Left lung (tissue), 10 donors: ENCODE measurements around the gene JARID2. TPM values are rescaled to one million over a fixed set of nuclear protein-coding genes. Genes with fewer than 3 reads are reported as not detected.

Experiments
- ATAC-seq: fragments of 200-7000 bp; cut with Tn5 transposase; one replicate; pipeline ENCODE4 v1.9.1; 2020; ENCODE audit warnings: moderate library complexity
- DNase-seq, 4 donors: peaks; one replicate each; pipeline ENCODE4 v3.0.0-alpha.2; 2013 to 2020
- H3K27ac ChIP-seq, 2 donors: fragments of 200-600 bp; sonication (generic) in 1 of 2; one replicate each; pipeline versions ENCODE4 v1.5.0 to v1.8.0; 2020 to 2021
- H3K27me3 ChIP-seq, 2 donors: fragments of 200-600 bp; sonication (generic) in 1 of 2; one replicate each; pipeline versions ENCODE4 v1.5.0 to v1.8.0; 2020 to 2021
- H3K36me3 ChIP-seq, 2 donors: fragments of 200-600 bp; sonication (generic) in 1 of 2; one replicate each; pipeline versions ENCODE4 v1.5.0 to v1.8.0; 2020 to 2021
- H3K4me1 ChIP-seq, 2 donors: fragments of 200-600 bp; one replicate each; pipeline ENCODE4 v1.8.0; 2021
- H3K4me3 ChIP-seq, 2 donors: fragments of 200-600 bp; sonication (generic) in 1 of 2; one replicate each; pipeline versions ENCODE4 v1.5.0 to v1.8.0; 2020 to 2021; ENCODE audit warnings: mild to moderate bottlenecking in 1 of 2
- H3K9me3 ChIP-seq, 2 donors: fragments of 200-600 bp; sonication (generic) in 1 of 2; one replicate each; pipeline versions ENCODE4 v1.5.0 to v1.8.0; 2020 to 2021
- CTCF ChIP-seq, 2 donors: fragments of 200-600 bp; sonication (generic) in 1 of 2; IDR thresholded peaks; one replicate each; pipeline versions ENCODE4 v1.5.0 to v1.8.0; 2021; ENCODE audit warnings: antibody characterized with exemption in 2 of 2
- intact Hi-C, 2 donors: fragments of 100-400 bp; cut with DNase I; formaldehyde crosslinking; loops; one replicate each; pipeline versions ENCODE4 v1.11.2 to v1.14.2; 2022
- polyA plus RNA-seq, 6 donors: library from polyadenylated mRNA; unstranded; fragments of 120-200 nt; gene quantifications; one replicate each; pipeline ENCODE4 v1.2.1, GENCODE V29; 2013; ENCODE audit not compliant: insufficient read length in 6 of 6
- total RNA-seq, 2 donors: library from RNA; stranded (reverse); fragmentation: NEBNext Ultra II Directional; extraction: Animal tissue kit (Norgen Biotek cat#: 25700); gene quantifications; one replicate each; pipeline ENCODE4 v1.2.1, GENCODE V29; 2021
- donor health status: DM: no; HTN: yes; CAD: no.
- donor health status: DM: no; HTN: no; CAD: no.

The JARID2 gene
- total and polyA plus RNA-seq, 8 donors: 10.2 to 19.4 (median 17.8) TPM

DNA sequence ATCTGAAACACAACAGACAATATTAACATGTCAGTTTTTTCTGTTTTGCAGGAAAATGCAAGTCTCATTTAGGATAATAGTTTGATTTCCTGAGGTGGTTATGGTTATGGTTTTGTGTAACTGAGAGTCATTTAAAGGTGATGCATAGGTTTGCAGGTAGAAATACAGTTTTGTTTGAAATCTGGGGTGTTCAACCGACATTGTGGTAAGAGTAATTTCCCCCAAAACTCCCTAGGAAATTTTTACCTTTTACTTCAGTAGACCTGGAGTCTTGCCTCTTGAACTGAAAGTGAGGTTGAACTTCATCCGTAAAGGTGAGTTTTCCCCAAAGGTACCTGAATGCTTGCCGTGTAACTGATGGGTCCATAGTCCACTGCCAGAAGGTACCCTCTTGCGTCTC is 71.4 kb downstream of the JARID2 start:
- Histone ChIP-seq H3K4me3 (no peak overlapping the region), H3K27ac (no peak overlapping the region), H3K27me3 (no peaks in the 10 kb centered on the region), H3K36me3 (no peaks in the 10 kb centered on the region), H3K4me1 (peaks cover 0 to 48% of the 10 kb centered on the region in 2 donors), H3K9me3 (no peaks in the 10 kb centered on the region)
- DNase-seq (no peak), ATAC-seq (no peak)
- no peak for TF ChIP-seq CTCF (IDR thresholded peaks at IDR 0.05)
- intact Hi-C loops: no loop called here

DNA sequence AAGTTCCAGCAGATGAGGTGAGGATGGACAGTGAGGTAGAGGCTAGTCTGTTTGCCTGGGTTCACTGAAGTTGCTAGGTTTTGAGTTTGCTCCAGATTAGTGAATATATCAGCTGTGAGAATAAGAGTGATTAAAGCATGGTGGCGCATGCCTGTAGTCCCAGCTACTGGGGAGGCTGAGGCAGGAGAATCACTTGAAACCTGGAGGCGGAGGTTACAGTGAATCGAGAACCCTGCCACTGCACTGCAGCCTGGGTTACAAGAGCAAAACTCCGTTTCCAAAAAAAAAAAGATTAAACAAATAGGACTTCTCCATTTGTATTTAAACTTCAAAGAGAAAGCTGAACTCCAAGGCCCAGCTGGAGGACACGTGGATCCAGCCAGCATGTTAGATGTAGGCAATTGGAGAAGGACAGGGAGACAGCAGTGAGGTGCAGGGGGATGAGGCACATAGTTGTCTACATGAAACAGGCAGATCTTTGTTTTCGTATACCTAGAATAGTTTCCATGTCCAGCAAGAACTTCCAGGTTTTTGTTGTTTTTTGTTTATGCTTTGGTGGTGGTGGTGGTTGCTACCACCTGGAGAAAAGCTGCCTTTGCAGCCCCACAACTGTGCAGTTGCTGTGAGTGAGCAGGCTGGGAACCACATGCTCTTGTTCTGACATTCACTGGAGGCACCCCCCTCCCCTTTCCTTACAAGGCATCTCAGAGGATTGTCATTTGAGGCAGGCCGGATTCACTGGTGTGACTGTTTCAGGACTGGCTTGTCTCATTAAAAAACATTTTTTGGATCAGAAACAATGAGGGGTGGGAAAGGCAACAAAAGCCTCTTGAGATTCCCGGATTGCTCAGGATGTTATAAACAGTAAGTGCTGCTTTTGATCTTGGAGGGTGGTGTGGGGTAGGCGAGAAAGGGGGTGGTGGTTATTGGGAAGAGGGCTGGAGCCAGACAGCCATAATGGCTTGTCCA is 72.3 kb downstream of the JARID2 start:
- peaks cover 4 to 47% of the 10 kb centered on the region in 2 donors for H3K4me1 ChIP-seq
- intact Hi-C loops: no loop called here
- ATAC-seq: no peak
- no peak overlapping the region for H3K27ac ChIP-seq
- DNase-seq: peak in 1 of 4 donors; percentile 45
- H3K4me3 ChIP-seq: no peak overlapping the region
- no peaks in the 10 kb centered on the region for H3K36me3 ChIP-seq
- H3K27me3 ChIP-seq: no peaks in the 10 kb centered on the region
- H3K9me3 ChIP-seq: no peaks in the 10 kb centered on the region
- no peak for TF ChIP-seq CTCF (IDR thresholded peaks at IDR 0.05)

DNA sequence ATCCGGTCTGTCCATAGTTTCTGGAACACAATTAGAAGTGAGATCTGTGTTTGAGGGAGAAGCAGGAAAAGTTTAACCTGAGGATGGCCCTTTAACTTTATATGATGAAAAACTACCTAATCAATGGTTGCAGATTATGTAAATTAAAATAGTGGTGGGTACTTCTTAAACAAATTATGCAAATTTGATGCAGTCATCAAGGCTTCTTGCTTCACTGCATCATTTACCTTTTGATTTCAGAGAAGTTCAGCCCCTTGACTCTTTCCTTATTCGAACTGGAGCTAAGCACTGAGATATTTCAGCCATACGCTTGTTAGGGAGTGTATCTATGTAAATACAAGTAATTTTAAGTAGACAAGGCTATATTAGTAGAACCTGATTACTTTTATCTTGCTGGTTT is 73.8 kb downstream of the JARID2 start:
- Histone ChIP-seq H3K27me3 (no peaks in the 10 kb centered on the region), H3K9me3 (no peaks in the 10 kb centered on the region), H3K4me3 (no peak overlapping the region), H3K27ac (no peak overlapping the region), H3K36me3 (no peaks in the 10 kb centered on the region), H3K4me1 (peaks cover 4 to 42% of the 10 kb centered on the region in 2 donors)
- TF ChIP-seq CTCF (IDR thresholded peaks at IDR 0.05): no peak
- intact Hi-C loops: no loop called here
- DNase-seq (no peak), ATAC-seq (no peak)

DNA sequence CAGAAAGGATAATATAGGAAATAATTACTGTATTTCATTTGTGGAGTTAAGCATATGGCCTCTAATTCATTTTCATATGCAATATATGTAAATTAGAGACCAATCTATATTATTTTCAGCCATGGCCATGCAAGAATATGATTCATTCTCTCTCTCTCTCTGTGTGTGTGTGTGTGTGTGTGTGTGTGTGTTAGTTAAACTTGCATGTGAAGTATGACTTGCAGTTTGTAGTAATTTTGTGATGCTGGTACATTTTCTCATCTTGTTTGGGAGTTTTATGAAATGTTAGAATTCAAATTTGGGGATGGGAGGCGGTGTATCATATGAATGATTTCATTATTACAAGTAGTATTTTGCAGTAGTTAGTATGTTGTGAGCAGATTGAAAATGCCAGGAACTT is 74.8 kb downstream of the JARID2 start:
- H3K36me3 ChIP-seq: no peaks in the 10 kb centered on the region
- no peaks in the 10 kb centered on the region for H3K27me3 ChIP-seq
- H3K9me3 ChIP-seq: no peaks in the 10 kb centered on the region
- H3K27ac ChIP-seq: no peak overlapping the region
- intact Hi-C loops: no loop called here
- H3K4me3 ChIP-seq: no peak overlapping the region
- DNase-seq (no peak), ATAC-seq (no peak)
- no peak for TF ChIP-seq CTCF (IDR thresholded peaks at IDR 0.05)
- H3K4me1 ChIP-seq: peaks cover 4 to 49% of the 10 kb centered on the region in 2 donors

DNA sequence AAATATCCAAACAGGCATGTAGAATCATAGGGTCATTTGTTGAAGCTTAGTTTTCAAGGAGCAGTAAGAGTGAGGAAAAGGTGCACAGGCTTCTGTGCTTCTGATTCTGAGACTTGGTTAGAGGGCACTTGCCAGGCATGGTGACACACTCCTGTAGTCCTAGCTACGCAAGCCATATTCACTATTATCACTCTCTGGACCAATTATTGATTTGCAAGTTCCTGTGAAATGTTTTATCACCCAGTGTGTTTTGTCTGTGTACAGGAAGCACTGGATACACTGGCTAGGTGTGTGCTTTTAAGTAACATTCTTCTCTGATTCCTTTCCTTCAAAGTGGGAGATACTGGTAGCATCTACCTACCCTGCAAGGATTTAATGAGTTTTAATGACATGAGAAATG is 76.3 kb downstream of the JARID2 start:
- no peak for ATAC-seq
- H3K4me3 ChIP-seq: no peak overlapping the region
- no peak for TF ChIP-seq CTCF (IDR thresholded peaks at IDR 0.05)

More for the DNA sequence above, 76.3 kb downstream of the JARID2 start:
- Histone ChIP-seq H3K36me3 (no peaks in the 10 kb centered on the region), H3K9me3 (no peaks in the 10 kb centered on the region), H3K4me1 (peaks cover 7 to 59% of the 10 kb centered on the region in 2 donors), H3K27ac (no peak overlapping the region), H3K27me3 (no peaks in the 10 kb centered on the region)
- DNase-seq: no peak
- intact Hi-C loops: no loop called here
